Measurements from ENCODE around the gene TSSC4. TPM values are rescaled to one million over a fixed set of nuclear protein-coding genes. Genes with fewer than 3 reads are reported as not detected.

Gene TSSC4
- total and polyA plus RNA-seq, 9 of the 15 experiments (the other 6 are each of a cell fraction or from before 2014, with no cell fraction given), result 0.41 to 54.2 (median 11.0) TPM

- TF ChIP-seq, protein P1, sequence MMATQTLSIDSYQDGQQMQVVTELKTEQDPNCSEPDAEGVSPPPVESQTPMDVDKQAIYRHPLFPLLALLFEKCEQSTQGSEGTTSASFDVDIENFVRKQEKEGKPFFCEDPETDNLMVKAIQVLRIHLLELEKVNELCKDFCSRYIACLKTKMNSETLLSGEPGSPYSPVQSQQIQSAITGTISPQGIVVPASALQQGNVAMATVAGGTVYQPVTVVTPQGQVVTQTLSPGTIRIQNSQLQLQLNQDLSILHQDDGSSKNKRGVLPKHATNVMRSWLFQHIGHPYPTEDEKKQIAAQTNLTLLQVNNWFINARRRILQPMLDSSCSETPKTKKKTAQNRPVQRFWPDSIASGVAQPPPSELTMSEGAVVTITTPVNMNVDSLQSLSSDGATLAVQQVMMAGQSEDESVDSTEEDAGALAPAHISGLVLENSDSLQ (IDR thresholded peaks at IDR 0.05), result no peak
- TF ChIP-seq ZC3H8 (IDR thresholded peaks at IDR 0.05), result no peak
Observed at GRCh38 chr11:2397005-2397404, 3.5 kb upstream of the TSSC4 start (continued).

- ATAC-seq (peak; percentile 14), FAIRE-seq (peak; percentile 59), DNase-seq (ENCODE audit: extremely low read depth in 1 of 4, low spot score in 3 of 4) (peak in 2 of 4 experiments; percentile 61 to 65)
- CTCF ChIA-PET (ENCODE audit: low intra/inter-chr PET ratio), result interaction anchor here (1.0 to 1.2 kb wide), 2 partner anchors 93 to 134 kb away, joined by 3 to 6 read pairs; no protein-coding TSS in a partner anchor
- Histone ChIP-seq H3K27ac (ENCODE audit: extremely low read depth, low read depth, low read length) (peak overlapping the region; percentile 76), H3K9me3 (replicated peaks; ENCODE audit: control insufficient read depth, insufficient read depth, low read depth, low read length) (no peaks in the 10 kb centered on the region), H4K20me1 (replicated peaks; ENCODE audit: control insufficient read depth, insufficient read depth, low read length) (no peaks in the 10 kb centered on the region; the same call in none of the 2 replicates), H3K4me3 (peak overlapping the region; percentile 71), H2AFZ (ENCODE audit: low read depth, low read length) (no peak overlapping the region), H3K9ac (ENCODE audit: insufficient read depth in 1 of 2, low read depth in 2 of 2, low read length in 2 of 2) (peak overlapping the region; percentile 94 to 98), H3K4me2 (ENCODE audit: insufficient read depth, low read length) (peak overlapping the region; percentile 75), H3K36me3 (ENCODE audit: control insufficient read depth, insufficient read depth, low read length) (peaks cover 60% of the 10 kb centered on the region; the same call in 1 of the 3 replicates), H3K4me1 (replicated peaks in 1 of 2; ENCODE audit: control insufficient read depth in 2 of 2, insufficient read depth in 2 of 2, low read length in 2 of 2) (peaks cover 12 to 77% of the 10 kb centered on the region in 2 experiments; a peak in 4 of 5 replicates), H3K79me2 (ENCODE audit: control insufficient read depth, insufficient read depth, low read length) (peaks cover 28% of the 10 kb centered on the region), H3K9me1 (ENCODE audit: control insufficient read depth, insufficient read depth, low read length) (no peaks in the 10 kb centered on the region), H3K27me3 (ENCODE audit: control insufficient read depth in 2 of 2, insufficient read depth in 2 of 2, low read length in 2 of 2) (no peaks in the 10 kb centered on the region)
- POLR2A ChIA-PET, result interaction anchor here (0.6 to 2.3 kb wide), 5 partner anchors 12 to 93 kb away, joined by 3 to 9 read pairs (median 4); no protein-coding TSS in a partner anchor
- in situ Hi-C loops (cut with MboI), result no loop called here
- intact Hi-C loops (cut with micrococcal nuclease), result no loop called here
- no TSS peak for BruUV-seq (replicated peaks)
- WGBS (ENCODE audit: insufficient coverage, low coverage, missing lambda C conversion rate), result 25% methylated on average over 7 of the region's 7 CpGs
- TF ChIP-seq SRSF9 (IDR thresholded peaks at IDR 0.05; ENCODE audit: borderline replicate concordance, low read depth, low read length) (no peak), MEF2A (IDR thresholded peaks at IDR 0.05; ENCODE audit: control insufficient read depth, low read depth, low read length) (no peak), NFIC (IDR thresholded peaks at IDR 0.05) (no peak), PCBP2 (IDR thresholded peaks at IDR 0.05; ENCODE audit: low read depth, low read length, poor library complexity, severe bottlenecking) (no peak), ATF7 (IDR thresholded peaks at IDR 0.05) (0 out of 2 replicates have a peak, but pooled peaks have one; percentile 13), POLR2B (IDR thresholded peaks at IDR 0.05; ENCODE audit: low read depth, partially characterized antibody) (no peak), KDM1A (IDR thresholded peaks at IDR 0.05) (no peak), HNRNPL (IDR thresholded peaks at IDR 0.05; ENCODE audit: low read depth, low read length) (no peak), RAD21 (CRISPR knock-in tag; conservative IDR thresholded peaks at IDR 0.05 in 1 of 2, IDR thresholded peaks at IDR 0.05 in 1 of 2) (peak in 1 of 2 experiments; percentile 32; a peak in 2 of 4 replicates), BRD9 (IDR thresholded peaks at IDR 0.05; ENCODE audit: low read depth, partially characterized antibody) (no peak), ZNF75A (CRISPR knock-in tag; IDR thresholded peaks at IDR 0.05) (no peak)
- TF ChIP-seq, protein P2, sequence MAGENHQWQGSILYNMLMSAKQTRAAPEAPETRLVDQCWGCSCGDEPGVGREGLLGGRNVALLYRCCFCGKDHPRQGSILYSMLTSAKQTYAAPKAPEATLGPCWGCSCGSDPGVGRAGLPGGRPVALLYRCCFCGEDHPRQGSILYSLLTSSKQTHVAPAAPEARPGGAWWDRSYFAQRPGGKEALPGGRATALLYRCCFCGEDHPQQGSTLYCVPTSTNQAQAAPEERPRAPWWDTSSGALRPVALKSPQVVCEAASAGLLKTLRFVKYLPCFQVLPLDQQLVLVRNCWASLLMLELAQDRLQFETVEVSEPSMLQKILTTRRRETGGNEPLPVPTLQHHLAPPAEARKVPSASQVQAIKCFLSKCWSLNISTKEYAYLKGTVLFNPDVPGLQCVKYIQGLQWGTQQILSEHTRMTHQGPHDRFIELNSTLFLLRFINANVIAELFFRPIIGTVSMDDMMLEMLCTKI (IDR thresholded peaks at IDR 0.05; ENCODE audit: partially characterized antibody), result no peak
Observed at GRCh38 chr11:2398664-2399355, 1.7 kb upstream of the TSSC4 start.

All from K562 (cell line).